Osteocyte (in vitro differentiated cells): Measurements from ENCODE around the gene ARMC2. TPM values are rescaled to one million over a fixed set of nuclear protein-coding genes. Genes with fewer than 3 reads are reported as not detected.

Source experiments
- DNase-seq: peaks from one replicate; pipeline ENCODE4 v3.0.0; 2021; ENCODE audit warnings: mixed read lengths; ENCODE audit not compliant: unreplicated experiment; ENCODE audit errors: extremely low spot score
- H3K27ac Mint-ChIP-seq: one replicate; pipeline ENCODE4 v1.8.0; 2021; ENCODE audit warnings: mild to moderate bottlenecking, mixed read lengths; ENCODE audit not compliant: unreplicated experiment
- H3K27me3 Mint-ChIP-seq: one replicate; pipeline ENCODE4 v1.8.0; 2021; ENCODE audit warnings: mixed read lengths; ENCODE audit not compliant: unreplicated experiment
- H3K36me3 Mint-ChIP-seq: one replicate; pipeline ENCODE4 v1.8.0; 2021; ENCODE audit warnings: mixed read lengths; ENCODE audit not compliant: unreplicated experiment
- H3K4me1 Mint-ChIP-seq: one replicate; pipeline ENCODE4 v1.8.0; 2021; ENCODE audit warnings: mixed read lengths; ENCODE audit not compliant: unreplicated experiment
- H3K4me3 Mint-ChIP-seq: one replicate; pipeline ENCODE4 v1.8.0; 2021; ENCODE audit warnings: mild to moderate bottlenecking, moderate library complexity, mixed read lengths; ENCODE audit not compliant: unreplicated experiment
- H3K9me3 Mint-ChIP-seq: one replicate; pipeline ENCODE4 v1.8.0; 2021; ENCODE audit warnings: mixed read lengths; ENCODE audit not compliant: unreplicated experiment
- CTCF ChIP-seq: fragments of 200-600 bp; sonication (generic); IDR thresholded peaks from 2 replicates; pipeline ENCODE4 v1.5.0; 2021; ENCODE audit warnings: antibody characterized with exemption, mild to moderate bottlenecking, moderate library complexity
- total RNA-seq: library from RNA; stranded (reverse); gene quantifications from 2 replicates; pipeline ENCODE4 v1.2.1, GENCODE V29; 2021

ARMC2 gene
- total RNA-seq, 1 donor from 2014 or later = 8.3 TPM

- no peak for TF ChIP-seq CTCF
- Mint-ChIP-seq H3K27me3 (peaks cover 3% of the 10 kb centered on the region), H3K9me3 (no peaks in the 10 kb centered on the region), H3K36me3 (no peaks in the 10 kb centered on the region), H3K27ac (no peak overlapping the region), H3K4me3 (no peak overlapping the region), H3K4me1 (peaks cover 6% of the 10 kb centered on the region)
- no peak for DNase-seq
Measured at GRCh38 chr6:109019911-109020310, 171.7 kb downstream of the ARMC2 start.

GRCh38 chr6:109021870-109022269 is 173.6 kb downstream of the ARMC2 start:
- H3K4me3 Mint-ChIP-seq = no peak overlapping the region
- no peak for DNase-seq
- peaks cover 6% of the 10 kb centered on the region for H3K4me1 Mint-ChIP-seq
- H3K27ac Mint-ChIP-seq = no peak overlapping the region
- H3K9me3 Mint-ChIP-seq = peaks cover 11% of the 10 kb centered on the region
- no peaks in the 10 kb centered on the region for H3K27me3 Mint-ChIP-seq
- H3K36me3 Mint-ChIP-seq = peaks cover 5% of the 10 kb centered on the region
- TF ChIP-seq CTCF = no peak

GRCh38 chr6:109023356-109023925 is 175.2 kb downstream of the ARMC2 start:
- no peak for DNase-seq
- H3K4me1 Mint-ChIP-seq = peaks cover 6% of the 10 kb centered on the region
- no peak overlapping the region for H3K4me3 Mint-ChIP-seq
- no peak for TF ChIP-seq CTCF
- H3K36me3 Mint-ChIP-seq = peaks cover 5% of the 10 kb centered on the region
- H3K9me3 Mint-ChIP-seq = peaks cover 11% of the 10 kb centered on the region
- H3K27ac Mint-ChIP-seq = no peak overlapping the region
- no peaks in the 10 kb centered on the region for H3K27me3 Mint-ChIP-seq

Other genes starting within 250 kb of the ARMC2 start
- 9.4 and 13.2 TPM in 2 replicates for gene SESN1, start 246.4 kb downstream of the ARMC2 start, total RNA-seq
- 11.0 and 13.2 TPM in 2 replicates for gene CEP57L1, start 247.1 kb downstream of the ARMC2 start, total RNA-seq